IPS DF 6.9 (cell line): ENCODE results near the gene TXNL4B.
A peak's percentile ranks its signal among the peaks of the same experiment; 100 is the strongest.
"Not testable (repeated sequence)": the region's sequence is repeated elsewhere in the genome, so short reads cannot be mapped to it uniquely, and the experiment has no call there.

Source experiments
- DNase-seq: peaks from one replicate; pipeline ENCODE4 v3.0.0-alpha.2; 2013; ENCODE audit warnings: low read depth, low spot score
- H3K27ac ChIP-seq: one replicate; pipeline ENCODE4 v1.5.1; 2013; ENCODE audit warnings: low read length, control low read depth
- H3K27me3 ChIP-seq: 2 replicates; pipeline ENCODE4 v1.6.1; 2013; ENCODE audit warnings: mild to moderate bottlenecking, low read length; ENCODE audit not compliant: control insufficient read depth, insufficient read depth
- H3K36me3 ChIP-seq: 2 replicates; pipeline ENCODE4 v1.6.1; 2013; ENCODE audit warnings: low read length; ENCODE audit not compliant: control insufficient read depth, insufficient read depth
- H3K4me1 ChIP-seq: 2 replicates; pipeline ENCODE4 v1.6.1; 2013; ENCODE audit warnings: low read length; ENCODE audit not compliant: control insufficient read depth, insufficient read depth
- H3K4me3 ChIP-seq: 2 replicates; pipeline ENCODE4 v1.5.1; 2013; ENCODE audit warnings: mild to moderate bottlenecking, low read length
- H3K9me3 ChIP-seq: 2 replicates; pipeline ENCODE4 v1.6.1; 2013; ENCODE audit warnings: low read length, inconsistent platforms; ENCODE audit not compliant: control insufficient read depth, insufficient read depth
- WGBS: extraction: QIAGEN DNeasy Blood & Tissue Kit; methylation state at CpG from one replicate; pipeline ENCODE4 v1.1.7; 2013; ENCODE audit warnings: mixed read lengths, missing lambda C conversion rate; ENCODE audit not compliant: insufficient read length, insufficient coverage; 5-methylcytosine and 5-hydroxymethylcytosine counted together

Gene TXNL4B

DNA sequence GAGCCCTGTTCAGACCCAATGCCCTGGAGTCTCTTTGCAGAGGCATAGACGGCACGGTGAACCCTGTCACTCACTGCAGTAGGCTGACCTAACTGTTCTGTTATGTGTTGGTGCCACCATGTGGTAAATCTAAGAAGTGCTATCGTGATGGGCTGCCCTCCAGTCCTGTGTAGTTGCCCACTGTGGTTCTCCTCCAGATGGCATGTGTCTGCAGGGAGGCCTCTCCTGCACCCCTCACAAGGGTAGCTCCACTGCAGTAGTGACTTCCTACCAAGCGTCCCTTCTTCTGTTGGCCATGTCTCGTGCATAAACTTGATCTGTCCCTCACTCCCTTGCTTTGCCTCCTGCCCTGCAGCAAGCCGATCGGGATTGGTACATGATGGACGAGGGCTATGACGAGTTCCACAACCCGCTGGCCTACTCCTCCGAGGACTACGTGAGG is 6.0 kb upstream of the TXNL4B start:
- DNase-seq = peak; percentile 18
- no peak overlapping the region for H3K27ac ChIP-seq
- no peaks in the 10 kb centered on the region for H3K4me1 ChIP-seq
- WGBS = no CpG with 5 or more reads among the region's 12 CpGs
- H3K9me3 ChIP-seq = no peaks in the 10 kb centered on the region
- peaks cover 38% of the 10 kb centered on the region for H3K36me3 ChIP-seq
- H3K4me3 ChIP-seq = no peak overlapping the region
- H3K27me3 ChIP-seq = no peaks in the 10 kb centered on the region

DNA sequence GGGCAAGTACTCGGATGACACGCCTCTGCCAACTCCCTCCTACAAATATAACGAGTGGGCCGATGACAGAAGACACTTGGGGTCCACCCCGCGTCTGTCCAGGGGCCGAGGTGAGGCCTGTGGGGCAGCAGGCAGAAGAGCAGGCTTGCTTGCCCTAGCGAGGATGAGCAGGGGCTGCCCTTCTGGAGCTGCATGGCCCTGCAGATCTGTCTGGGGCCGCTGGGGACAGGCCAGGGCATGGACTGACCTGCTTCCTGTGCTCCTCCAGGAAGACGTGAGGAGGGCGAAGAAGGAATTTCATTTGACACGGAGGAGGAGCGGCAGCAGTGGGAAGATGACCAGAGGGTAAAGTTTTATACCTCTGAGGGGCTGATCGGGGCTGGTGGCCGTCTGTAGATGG is 5.5 kb upstream of the TXNL4B start:
- no CpG with 5 or more reads among the region's 15 CpGs for WGBS
- Histone ChIP-seq H3K4me3 (no peak overlapping the region), H3K36me3 (peaks cover 34% of the 10 kb centered on the region), H3K27me3 (no peaks in the 10 kb centered on the region), H3K27ac (no peak overlapping the region), H3K9me3 (no peaks in the 10 kb centered on the region), H3K4me1 (no peaks in the 10 kb centered on the region)
- DNase-seq = no peak

DNA sequence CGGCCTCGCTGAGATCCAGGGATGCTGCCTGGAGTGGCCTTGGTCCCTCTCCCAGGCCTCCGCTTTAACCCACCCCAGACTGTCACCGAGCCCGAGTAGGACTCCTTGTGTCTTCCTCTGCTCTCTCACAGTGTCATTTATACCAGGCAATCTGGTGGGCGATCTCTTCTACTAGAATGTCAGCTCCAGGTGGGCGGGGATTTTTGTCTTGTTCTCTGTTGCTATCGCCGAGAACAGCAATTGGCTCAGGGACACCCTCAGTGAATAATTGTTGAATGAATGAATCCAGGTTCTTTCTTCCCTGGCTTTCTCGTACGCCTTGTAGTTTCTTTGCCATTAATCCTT is 818 bp upstream of the TXNL4B start:
- peaks cover 3% of the 10 kb centered on the region; the same call in 1 of the 2 replicates for H3K36me3 ChIP-seq
- no CpG with 5 or more reads among the region's 11 CpGs for WGBS
- H3K9me3 ChIP-seq = no peaks in the 10 kb centered on the region
- no peak for DNase-seq
- peak overlapping the region; percentile 96 for H3K4me3 ChIP-seq
- H3K27ac ChIP-seq = no peak overlapping the region
- 0 out of 2 replicates have a peak, but pooled peaks cover 2% of the 10 kb centered on the region for H3K4me1 ChIP-seq
- no peaks in the 10 kb centered on the region for H3K27me3 ChIP-seq

DNA sequence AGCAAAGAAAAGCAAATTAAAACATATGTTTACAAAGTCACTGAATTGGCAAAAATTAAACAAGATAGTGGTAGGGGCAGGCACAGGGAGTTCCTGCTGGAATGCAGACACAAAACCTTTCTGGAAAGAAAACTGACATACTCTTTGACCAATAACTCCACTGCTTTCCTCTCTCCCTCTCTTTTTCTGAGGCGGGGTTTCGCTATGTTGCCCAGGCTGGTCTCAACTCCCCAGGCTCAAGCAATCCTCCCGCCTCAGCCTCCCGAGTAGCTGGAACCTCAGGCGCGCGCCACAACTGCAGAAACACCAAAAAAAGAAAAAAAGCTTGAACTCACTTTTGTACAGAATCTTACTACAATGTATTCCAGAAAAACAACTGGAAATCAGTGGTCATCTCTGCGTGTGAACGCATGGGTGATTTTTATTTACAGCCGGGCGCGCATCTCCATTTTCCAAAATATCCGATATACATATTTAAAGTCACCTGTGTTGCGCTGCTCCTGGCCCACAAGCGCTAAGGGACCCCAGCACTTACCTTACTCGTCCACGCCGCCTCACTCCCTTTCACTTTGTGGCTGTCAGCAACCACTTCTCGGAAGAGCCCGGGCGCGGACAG is 480 bp downstream of the TXNL4B start:
- H3K4me3 ChIP-seq = peak overlapping the region; percentile 75
- WGBS = no CpG with 5 or more reads among the region's 22 CpGs
- DNase-seq = no peak
- no peaks in the 10 kb centered on the region for H3K27me3 ChIP-seq
- no peaks in the 10 kb centered on the region for H3K9me3 ChIP-seq
- 0 out of 2 replicates have a peak, but pooled peaks cover 2% of the 10 kb centered on the region for H3K4me1 ChIP-seq
- no peaks in the 10 kb centered on the region; the same call in 1 of the 2 replicates for H3K36me3 ChIP-seq
- no peak overlapping the region for H3K27ac ChIP-seq

DNA sequence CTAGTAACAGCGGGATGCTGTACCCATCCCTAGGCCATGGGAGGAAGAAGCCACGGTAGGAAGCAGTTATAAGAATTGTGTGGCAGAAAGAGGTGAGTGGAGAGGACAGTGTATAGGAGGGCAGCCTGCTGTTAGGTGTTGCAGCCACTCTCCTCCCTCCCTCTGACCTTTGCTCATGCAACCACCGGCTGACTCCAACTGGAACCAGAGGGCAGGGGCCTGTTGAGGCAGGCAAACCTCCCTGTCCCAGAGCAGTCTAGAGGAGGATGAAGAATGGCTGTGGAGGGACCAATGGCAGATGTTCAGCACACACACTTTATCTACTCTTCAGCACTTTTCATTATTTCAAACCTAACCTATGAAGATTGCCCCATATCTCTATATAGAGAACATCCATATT is 2.2 kb downstream of the TXNL4B start:
- no peak for DNase-seq
- H3K27me3 ChIP-seq = no peaks in the 10 kb centered on the region
- no peaks in the 10 kb centered on the region for H3K9me3 ChIP-seq
- 0 out of 2 replicates have a peak, but pooled peaks cover 2% of the 10 kb centered on the region for H3K4me1 ChIP-seq
- H3K36me3 ChIP-seq = no peaks in the 10 kb centered on the region; the same call in 1 of the 2 replicates
- H3K4me3 ChIP-seq = no peak overlapping the region
- no peak overlapping the region for H3K27ac ChIP-seq
- no CpG with 5 or more reads among the region's 3 CpGs for WGBS

DNA sequence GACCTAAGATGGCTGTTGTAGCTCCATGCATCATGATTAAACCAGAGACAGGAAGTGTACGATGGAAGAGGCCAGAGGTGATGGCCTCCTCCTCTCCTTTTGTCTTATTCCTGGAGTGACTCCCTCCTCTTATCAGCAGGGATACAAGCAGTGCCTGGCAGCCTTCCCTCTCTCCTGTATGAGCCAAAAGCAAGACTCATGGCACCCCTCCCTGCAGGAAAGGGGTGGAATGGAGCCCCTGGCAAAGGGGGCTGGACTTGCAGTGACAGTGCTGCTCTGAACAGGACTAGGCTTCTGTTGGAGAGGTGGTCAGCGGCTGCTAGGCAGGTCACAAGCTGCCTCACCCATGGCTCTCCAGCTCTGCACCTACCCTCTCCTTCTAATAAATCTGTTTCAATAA is 8.4 kb downstream of the TXNL4B start:
- no peak overlapping the region for H3K27ac ChIP-seq
- WGBS = no CpG with 5 or more reads among the region's 2 CpGs
- no peaks in the 10 kb centered on the region for H3K9me3 ChIP-seq
- H3K4me1 ChIP-seq = no peaks in the 10 kb centered on the region
- H3K27me3 ChIP-seq = no peaks in the 10 kb centered on the region
- DNase-seq = no peak
- no peak overlapping the region for H3K4me3 ChIP-seq
- H3K36me3 ChIP-seq = peaks cover 3% of the 10 kb centered on the region; the same call in 1 of the 2 replicates

DNA sequence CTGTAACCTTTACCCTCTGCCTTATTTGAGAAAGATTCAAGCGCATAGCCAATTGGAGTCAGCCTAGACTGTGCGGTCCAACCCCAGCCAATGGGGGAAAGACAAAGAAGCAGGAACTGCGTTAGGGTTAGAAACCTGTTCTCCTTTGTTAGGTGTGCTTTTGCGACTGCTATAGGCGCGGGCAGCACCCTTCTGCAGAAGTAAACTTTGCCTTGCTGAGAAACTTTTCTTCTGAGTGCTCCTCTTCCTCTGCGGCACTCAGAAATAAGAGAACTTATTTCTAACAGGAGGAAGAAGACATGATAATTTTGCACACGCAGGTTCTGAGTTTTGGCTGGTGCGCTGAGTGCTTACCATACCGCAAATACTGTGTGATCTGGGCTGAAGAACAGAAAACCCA is 9.0 kb downstream of the TXNL4B start:
- no CpG with 5 or more reads among the region's 10 CpGs for WGBS
- H3K4me3 ChIP-seq = no peak overlapping the region
- H3K36me3 ChIP-seq = peaks cover 3% of the 10 kb centered on the region; the same call in 1 of the 2 replicates

DNA sequence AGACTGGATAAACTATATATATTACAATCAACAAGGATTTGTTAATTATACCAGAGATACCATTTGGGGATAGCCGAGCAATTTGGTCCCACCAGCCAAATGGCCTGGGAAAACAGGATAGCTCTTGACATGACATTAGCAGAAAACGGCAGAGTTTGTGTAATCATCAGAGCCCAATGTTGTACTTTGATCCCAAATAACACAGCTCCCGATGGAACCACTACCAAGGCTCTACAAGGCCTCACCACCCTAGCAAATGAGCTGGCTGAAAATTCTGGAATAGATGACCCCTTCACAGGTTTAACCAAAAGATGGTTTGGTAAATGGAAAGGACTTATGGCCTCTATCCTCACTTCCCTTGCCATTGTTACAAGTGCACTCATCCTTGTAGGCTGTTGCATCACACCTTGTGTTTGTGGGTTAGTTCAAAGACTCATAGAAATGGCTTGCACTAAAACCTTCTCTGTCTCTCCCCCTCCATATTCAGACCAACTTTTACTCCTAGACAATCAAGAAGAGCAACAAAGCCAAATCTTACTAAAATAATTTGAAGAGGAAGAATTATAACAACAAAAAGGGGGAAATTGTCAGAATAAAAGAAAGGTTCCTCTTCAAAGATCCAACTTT is 9.5 kb downstream of the TXNL4B start:
- Histone ChIP-seq H3K4me1 (no peaks in the 10 kb centered on the region), H3K4me3 (no peak overlapping the region), H3K27me3 (no peaks in the 10 kb centered on the region), H3K27ac (no peak overlapping the region), H3K9me3 (no peaks in the 10 kb centered on the region), H3K36me3 (peaks cover 3% of the 10 kb centered on the region; the same call in 1 of the 2 replicates)
- no peak for DNase-seq
- WGBS = no CpG with 5 or more reads among the region's 3 CpGs

More for the DNA sequence above, 9.0 kb downstream of the TXNL4B start:
- DNase-seq = no peak
- Histone ChIP-seq H3K27me3 (no peaks in the 10 kb centered on the region), H3K27ac (no peak overlapping the region), H3K9me3 (no peaks in the 10 kb centered on the region), H3K4me1 (no peaks in the 10 kb centered on the region)

DNA sequence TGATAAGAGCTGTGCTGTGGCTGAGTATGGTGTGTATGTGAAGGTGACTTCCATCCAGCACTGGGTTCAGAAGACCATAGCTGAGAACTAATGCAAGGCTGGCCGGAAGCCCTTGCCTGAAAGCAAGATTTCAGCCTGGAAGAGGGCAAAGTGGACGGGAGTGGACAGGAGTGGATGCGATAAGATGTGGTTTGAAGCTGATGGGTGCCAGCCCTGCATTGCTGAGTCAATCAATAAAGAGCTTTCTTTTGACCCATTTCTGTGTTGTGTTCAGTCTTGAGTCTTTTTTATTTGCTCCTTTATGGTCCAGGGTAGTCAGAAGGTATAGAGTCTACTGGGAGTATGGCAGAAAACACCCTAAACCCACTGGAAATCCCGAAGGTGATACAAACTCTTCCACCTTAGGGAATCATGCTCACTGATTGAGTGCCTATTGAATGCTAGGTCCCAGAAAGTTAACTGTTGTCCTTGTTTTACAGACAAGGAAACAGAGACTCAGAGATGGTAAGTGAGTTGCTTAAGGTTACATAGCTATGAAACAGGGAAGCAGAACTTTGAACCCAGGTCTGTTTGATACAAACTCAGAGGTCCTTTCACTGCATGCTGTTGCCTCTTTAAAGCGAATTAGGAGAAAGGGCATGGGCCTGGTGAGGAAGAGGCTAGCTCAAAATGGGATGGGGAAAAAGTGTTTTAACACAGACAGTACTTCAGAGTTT is 16.3 kb downstream of the TXNL4B start:
- WGBS = no CpG with 5 or more reads among the region's 5 CpGs
- H3K4me1 ChIP-seq, H3K9me3 ChIP-seq, DNase-seq, H3K27ac ChIP-seq, H3K36me3 ChIP-seq, H3K4me3 ChIP-seq, H3K27me3 ChIP-seq: not testable (repeated sequence)

DNA sequence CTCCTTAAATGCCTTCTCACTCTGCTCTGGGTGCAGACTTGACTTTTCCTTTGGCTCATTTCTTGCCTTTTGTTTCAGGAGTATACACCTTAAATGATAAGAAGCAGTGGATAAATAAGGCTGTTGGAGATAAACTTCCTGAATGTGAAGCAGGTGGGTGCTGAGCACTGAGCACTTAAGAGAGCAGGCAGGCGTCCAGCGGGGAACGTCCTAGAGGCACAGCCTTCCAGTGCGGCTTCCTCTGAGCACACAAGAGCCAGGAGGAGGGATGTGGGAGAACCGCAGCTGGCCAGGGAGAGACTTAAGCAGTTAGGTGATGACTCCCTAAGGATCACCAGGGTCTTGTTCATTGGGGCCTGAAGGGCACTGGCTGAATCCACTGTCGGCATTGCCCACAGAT is 18.4 kb downstream of the TXNL4B start:
- not testable (repeated sequence) for H3K27ac ChIP-seq, H3K36me3 ChIP-seq, DNase-seq, H3K9me3 ChIP-seq, H3K27me3 ChIP-seq, H3K4me3 ChIP-seq, H3K4me1 ChIP-seq
- WGBS = no CpG with 5 or more reads among the region's 6 CpGs
